Pulmonary artery endothelial cell (primary cell): ENCODE data around the gene RFC4. TPM values are rescaled to one million over a fixed set of nuclear protein-coding genes. Genes with fewer than 3 reads are reported as not detected.
A peak's percentile ranks its signal among the peaks of the same experiment; 100 is the strongest.
"Not testable (repeated sequence)": the region's sequence is repeated elsewhere in the genome, so short reads cannot be mapped to it uniquely, and the experiment has no call there.

ENCODE experiments used
- DNase-seq: peaks from one replicate; pipeline ENCODE4 v3.0.0-alpha.2; 2011; ENCODE audit warnings: low read depth, low spot score
- total RNA-seq: library from RNA; depleted of rRNA; stranded (reverse); fragments of >200 nt; gene quantifications from 2 replicates; pipeline ENCODE4 v1.2.3, GENCODE V29; 2014

RFC4 gene, protein sequence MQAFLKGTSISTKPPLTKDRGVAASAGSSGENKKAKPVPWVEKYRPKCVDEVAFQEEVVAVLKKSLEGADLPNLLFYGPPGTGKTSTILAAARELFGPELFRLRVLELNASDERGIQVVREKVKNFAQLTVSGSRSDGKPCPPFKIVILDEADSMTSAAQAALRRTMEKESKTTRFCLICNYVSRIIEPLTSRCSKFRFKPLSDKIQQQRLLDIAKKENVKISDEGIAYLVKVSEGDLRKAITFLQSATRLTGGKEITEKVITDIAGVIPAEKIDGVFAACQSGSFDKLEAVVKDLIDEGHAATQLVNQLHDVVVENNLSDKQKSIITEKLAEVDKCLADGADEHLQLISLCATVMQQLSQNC
- 26.0 and 36.9 TPM in 2 replicates for total RNA-seq

DNA sequence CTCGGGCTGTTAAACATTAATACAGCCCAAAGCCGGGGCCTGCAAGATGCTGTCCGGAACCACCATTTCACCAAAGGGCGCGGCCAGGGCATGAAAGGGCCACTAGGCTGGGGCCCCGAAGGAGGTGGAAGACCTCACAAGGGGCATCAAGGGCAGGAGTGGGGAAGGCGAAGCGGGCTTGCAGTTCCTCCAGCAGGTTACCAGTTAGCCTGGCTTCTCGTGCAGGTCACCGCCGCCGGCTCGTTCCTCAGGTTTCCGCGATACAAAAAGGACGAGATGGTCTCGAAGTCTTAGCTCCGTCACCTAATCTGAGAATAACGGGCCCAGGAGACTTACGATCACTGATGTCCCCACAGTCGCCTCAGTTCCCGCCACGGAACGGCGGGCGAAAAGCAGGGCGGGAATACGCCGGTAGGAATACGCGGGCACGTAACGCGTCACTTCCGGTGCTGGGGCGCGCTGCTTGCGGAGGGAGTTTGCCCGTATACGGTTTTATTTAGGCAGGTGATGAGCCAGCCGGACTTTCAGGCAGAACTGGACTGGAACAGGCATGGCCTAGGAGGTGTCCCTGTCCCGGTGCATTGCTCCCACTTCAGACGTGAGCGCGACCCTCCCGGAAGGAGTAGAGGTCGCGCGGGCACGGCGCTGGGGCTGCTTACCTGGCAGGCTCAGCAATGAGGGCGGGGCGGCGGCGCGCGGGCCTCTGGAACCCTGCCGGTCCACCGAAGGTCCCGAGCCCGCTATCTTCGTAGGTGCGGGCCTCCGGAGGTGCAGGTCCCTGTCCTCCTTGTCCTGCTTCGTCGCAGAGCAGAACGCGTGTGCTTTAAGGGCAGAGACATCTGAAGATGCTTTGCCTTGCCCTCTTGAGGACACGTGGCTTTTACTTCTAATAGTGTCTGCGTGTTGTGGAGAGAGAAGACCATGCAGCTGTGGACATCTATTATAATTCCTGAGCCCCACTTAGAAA lies at the start of gene RFC4:
RFC4 (minus strand) TSS at position 394 of the 967 bp plus-strand sequence. CDS start 1,769 bp downstream, outside the sequence.
- no peak for DNase-seq

DNA sequence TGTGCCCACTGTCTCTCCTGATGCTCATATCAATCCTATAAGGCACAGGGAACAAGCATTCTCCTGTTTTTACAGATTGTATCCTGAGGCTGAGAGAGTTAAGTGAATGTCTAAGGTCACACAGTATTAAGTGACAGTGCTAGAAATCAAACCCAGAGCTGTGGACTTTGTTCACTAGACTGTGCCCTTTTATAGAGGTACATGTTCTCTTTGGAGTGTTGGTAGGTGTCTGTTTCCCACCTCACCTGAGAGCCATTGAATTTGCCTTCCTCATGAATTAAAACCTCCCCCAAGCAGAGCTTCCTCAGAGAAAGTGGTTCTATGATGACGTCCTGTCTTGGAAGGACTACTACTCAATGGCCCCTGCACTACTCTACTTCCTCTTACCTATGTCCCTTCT lies 48.7 kb upstream of the RFC4 start:
- no peak for DNase-seq

DNA sequence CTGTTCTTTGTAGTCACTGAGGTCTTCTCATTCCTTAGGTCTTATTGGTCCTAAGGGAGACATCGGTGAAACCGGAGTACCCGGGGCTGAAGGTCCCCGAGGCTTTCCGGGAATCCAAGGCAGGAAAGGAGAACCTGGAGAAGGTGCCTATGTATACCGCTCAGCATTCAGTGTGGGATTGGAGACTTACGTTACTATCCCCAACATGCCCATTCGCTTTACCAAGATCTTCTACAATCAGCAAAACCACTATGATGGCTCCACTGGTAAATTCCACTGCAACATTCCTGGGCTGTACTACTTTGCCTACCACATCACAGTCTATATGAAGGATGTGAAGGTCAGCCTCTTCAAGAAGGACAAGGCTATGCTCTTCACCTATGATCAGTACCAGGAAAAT lies 47.9 kb upstream of the RFC4 start:
- no peak for DNase-seq

DNA sequence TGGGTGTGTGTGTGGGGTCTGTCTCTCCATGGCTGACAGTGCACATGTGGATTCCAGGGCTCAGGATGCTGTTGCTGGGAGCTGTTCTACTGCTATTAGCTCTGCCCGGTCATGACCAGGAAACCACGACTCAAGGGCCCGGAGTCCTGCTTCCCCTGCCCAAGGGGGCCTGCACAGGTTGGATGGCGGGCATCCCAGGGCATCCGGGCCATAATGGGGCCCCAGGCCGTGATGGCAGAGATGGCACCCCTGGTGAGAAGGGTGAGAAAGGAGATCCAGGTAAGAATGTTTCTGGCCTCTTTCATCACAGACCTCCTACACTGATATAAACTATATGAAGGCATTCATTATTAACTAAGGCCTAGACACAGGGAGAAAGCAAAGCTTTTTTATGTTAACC lies 46.7 kb upstream of the RFC4 start:
- no peak for DNase-seq

DNA sequence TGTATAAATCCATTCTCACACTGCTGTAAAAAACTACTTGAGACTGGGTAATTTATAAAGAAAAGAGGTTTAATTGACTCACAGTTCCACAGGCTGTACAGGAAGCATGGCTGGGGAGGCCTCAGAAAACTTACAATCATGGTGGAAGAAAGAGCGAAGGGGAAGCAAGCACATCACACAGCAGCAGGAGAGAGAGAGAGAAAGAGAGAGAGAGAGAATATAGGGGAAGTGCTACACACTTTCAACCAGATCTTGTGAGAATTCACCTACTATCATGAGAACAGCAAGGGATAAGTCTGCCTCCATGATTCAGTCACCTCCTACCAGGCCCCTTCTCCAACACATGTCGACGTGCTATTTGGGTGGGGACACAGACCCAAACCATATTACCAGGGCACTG lies 45.6 kb upstream of the RFC4 start:
- DNase-seq: not testable (repeated sequence)

DNA sequence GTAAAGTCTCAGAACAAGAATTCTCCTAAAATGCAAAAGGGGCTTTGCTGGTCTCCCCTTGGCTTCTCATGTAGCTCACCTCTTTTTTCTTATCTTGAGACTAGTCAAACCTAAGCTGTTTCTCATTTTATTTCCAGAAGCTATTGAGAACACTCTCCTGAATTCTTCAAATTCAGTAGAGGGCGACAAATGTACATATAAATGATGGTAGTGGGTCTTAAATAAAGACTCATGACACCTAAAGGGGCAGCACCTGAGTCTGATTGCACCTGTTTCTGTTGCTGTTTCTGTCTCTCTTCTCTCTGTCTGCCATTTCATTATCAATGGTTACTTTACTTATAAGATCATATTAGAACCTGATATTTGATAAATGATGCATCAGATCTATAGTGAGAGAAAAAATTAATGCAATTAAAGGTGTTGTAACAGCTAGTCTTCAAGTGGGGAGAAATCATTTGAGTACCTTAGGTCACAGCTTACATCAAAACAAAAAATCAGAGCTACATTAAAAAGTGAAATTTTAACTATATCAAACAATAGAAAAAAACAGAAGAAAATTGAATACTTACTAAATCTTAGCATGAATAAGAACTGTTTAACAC lies 43.2 kb upstream of the RFC4 start:
- no peak for DNase-seq

DNA sequence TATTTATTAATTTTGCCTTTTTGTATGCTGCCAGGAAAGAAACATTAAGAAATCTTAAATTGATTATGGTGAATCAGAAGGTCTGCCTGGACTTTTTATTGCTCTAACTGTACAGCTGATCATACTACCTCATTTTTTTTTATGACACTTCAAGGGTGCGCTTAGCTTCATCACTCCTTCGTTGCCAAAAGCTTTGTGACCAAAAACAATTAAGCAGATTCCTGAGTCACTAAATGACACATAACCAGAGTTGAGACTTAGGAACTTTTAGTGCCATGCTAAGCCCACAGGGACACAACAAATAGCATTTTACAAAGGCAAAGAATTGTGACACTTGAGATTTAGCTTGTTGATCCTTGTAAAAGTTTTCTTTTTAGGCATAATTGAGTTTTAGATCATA lies 41.2 kb upstream of the RFC4 start:
- no peak for DNase-seq

DNA sequence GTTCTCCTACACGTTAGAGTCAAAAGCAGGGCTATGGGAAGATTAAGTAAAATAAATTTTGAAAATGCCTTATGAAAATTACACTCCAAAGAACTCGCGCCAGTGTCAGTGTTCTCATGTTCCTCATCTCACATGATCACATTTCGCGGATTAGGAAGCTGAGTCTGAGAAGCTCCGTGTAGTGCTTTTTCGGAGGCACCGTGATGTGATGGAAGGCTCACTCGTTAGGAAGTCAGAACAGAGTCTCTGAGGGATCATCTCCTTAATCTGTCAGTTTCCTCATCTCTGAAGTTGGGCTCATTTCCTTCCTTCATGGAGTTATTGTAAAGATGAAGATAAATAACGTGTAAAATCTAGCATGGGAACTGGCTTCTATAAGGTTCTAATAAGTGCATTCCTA lies 39.5 kb upstream of the RFC4 start:
- DNase-seq: no peak

DNA sequence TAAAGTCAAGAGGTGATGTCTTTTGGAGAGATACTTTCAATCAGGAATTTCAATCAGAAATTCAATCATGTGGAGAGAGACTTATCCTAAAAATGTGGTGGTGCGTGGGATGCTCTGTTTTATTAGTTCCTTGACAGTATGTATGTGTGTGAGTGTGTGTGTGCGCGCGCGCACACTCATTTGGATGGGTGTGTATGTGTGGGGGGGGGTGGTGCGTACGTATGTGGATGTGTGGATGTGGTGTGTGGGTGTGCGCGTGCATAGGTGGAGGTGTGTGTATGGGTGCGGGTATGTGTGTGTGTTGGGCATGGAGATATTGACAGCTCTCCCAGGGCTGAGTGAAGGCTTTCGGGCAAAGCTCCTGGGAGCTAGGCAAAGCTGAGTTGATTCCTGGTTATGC lies 38.6 kb upstream of the RFC4 start:
- DNase-seq: no peak

DNA sequence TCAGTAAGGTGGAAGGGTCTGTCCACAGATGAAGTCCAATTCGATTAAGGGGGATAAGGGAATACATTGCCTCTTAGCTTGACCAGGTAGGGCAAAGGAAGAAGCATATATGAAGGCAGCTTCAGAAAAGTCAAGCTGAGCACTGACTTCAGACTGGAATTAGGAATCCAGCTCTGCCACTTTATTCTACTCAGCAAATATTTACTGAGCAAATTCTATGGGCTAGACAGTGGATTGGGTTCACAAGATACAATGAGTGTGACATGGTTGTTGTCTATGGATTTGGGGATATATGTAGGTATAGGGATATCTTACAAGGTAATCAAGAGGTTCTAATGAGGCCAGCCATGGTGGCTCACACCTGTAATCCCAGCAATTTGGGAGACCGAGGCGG lies 36.8 kb upstream of the RFC4 start:
- no peak for DNase-seq

DNA sequence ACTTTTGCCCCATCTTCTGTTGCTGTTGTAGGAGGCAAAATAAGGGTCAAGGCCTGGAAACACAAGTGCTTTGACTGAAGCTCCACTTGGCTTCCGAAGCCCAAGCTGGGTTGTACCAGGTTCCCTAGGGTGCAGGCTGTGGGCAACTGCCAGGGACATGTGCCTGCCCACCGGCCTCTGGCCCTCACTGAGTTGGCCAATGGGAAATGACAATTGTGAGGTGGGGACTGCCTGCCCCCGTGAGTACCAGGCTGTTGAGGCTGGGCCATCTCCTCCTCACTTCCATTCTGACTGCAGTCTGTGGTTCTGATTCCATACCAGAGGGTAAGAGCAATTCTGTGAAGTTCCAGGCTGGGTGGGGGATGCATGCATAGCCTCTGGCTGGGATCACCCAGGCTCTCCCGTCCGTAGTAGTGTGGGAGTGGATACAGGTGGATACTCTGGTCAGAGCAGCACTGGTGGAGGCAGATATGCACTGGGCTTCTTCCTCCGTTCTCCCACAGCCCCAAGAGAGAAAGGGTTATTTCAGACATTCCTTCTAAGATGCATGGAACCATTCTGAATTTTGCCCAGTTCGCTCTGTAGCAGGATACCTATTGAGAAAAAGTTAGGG lies 36.2 kb upstream of the RFC4 start, which contains the start of gene ADIPOQ:
ADIPOQ (plus strand) TSS at position 285 of the 613 bp plus-strand sequence. CDS start 10,349 bp downstream, outside the sequence.
- DNase-seq: no peak

DNA sequence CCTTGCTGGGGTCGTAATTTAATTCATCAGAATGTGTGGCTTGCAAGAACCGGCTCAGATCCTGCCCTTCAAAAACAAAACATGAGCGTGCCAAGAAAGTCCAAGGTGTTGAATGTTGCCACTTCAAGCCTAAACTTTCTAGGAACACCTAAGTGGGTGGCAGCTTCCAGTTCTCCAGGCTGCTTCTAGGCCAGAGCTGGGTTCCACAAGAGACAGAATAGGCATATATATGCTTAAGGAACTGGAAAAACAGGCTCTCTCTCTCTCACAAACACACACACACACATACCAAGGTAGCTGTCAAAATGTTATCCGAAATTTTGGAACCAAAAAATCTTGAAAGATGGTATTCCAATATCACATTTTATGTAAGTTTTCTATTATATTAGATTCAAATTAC lies 35.3 kb upstream of the RFC4 start:
- no peak for DNase-seq

DNA sequence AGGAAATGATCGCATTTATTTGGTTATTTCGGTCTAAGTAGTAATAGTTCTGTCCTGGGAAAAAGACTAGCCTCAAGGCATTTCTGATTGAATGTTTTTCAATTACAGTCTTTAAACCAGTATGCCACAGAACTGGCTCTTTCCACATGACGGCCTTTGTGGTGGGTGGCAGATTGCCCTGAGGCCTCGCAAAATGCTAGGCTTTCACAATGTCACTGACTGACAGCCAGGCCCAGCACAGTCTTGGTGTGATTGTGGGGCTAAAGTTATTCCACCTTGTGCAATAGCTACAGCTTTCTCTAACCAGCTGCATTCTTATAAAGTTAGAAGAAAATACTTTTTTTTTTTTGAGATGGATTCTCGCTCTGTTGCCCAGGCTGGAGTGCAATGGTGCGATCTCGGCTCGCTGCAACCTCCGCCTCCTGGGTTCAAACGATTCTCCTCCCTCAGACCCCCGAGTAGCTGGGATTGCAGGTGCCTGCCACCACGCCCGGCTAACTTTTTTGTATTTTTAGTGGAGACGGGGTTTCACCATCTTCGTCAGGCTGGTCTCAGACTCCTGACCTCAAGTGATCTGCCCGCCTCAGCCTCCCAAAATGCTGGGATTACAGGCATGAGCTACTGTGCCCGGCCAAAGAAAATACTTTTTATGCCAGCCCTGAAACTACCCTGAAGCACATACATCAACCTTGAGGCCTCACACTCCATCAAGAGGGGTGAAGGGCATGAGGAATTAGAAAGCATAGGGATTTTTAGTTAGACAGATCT lies 33.8 kb upstream of the RFC4 start:
- DNase-seq: no peak

DNA sequence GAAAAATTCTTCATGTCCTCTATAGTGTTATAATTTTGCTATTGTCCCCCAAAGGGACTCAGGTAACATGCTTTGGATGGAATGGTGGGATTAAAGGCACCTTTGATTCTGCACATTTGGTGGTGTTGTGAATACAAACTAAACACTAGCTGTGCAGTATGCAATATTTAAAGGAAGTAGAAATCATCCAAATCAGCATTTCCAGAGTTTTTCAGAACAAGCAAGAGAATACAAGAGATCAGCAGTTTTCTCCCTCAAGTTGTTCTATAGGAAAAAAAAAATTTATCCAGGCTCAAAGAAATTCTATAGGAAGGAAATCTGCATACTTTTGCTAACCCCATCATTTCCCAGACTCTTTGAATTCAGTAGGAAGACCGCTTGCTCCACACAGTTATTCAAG lies 26.0 kb upstream of the RFC4 start:
- DNase-seq: no peak

DNA sequence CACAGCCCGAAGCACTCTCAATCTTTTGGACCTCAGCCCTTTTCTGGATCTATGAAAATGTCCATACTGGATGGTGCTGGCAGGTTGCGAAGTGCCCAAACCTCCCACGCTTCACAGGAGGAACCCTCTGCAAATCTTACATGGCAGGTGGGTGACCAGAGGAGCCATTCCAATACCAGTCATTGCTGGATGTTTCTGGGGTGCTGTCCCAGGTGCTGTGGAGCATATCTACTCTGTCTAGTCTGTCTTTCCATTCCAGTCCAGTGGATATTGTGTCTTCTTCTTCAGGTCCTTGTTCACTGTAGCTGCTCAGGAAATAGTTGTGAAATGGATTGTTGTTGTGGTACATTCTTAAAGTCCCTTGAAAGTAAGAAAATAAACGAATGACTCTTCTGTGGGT lies 25.5 kb upstream of the RFC4 start:
- no peak for DNase-seq

DNA sequence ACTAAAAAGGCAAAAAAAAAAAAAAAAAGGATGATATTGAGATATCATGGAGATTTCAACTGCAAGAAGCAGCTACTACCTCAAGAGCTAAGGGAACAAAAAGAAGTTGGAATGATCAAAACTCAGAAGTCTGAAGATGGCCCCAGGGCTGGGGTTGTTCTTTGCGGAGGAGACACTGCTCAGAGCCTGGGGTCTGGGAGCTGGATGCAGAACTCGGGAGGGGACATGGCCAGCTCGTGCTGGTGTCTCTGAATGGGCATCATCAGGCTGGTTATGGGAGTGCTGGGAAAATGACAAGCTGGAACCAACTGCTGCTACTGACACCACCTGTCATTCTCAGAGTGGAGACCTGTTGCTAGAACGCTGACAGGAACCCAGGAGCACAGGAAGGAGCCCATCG lies 22.1 kb upstream of the RFC4 start:
- no peak for DNase-seq

DNA sequence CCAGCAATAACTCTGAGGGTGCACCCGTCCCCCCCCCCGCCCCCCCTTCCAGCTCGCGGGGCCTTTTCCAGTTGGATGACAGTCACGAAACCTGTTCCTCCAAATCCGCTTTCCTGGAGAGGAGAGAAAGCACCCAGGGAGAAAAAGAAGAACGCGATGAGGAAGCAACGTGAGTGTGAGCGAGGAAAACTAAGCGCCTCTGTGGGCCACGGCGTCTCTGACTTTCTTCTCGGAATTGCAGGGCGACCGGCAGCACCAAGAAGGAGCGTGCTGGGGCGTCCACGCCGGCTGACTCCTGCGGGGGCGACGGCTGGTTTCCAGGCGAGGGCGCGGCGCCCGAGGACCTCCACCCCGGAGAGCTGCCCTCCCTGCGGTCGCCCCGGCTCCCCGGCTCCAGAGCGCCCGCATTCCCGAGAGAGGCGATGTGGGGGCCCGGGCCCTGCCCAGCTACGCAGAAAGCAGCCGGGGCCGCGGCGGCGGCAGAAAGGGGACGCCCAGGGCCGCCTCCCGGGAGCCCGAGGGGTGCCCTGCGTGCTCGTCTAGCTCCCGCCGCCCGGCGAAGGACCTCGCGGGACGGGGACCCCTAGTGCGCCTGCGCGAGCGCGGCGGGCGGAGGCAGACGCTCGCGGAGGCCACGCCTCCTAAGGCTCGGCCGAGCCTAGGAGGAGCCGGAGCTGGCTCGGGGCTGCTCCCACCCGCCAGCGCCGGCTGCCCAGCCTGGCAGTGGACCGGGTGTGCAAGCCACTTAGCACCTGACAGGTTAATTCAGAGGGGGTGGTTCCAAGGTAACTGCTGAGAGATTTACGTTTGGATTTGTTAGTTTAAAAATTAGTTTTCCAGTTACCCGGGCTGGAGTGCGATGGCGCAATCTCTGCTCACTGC lies 20.9 kb upstream of the RFC4 start:
- DNase-seq: peak; percentile 26

DNA sequence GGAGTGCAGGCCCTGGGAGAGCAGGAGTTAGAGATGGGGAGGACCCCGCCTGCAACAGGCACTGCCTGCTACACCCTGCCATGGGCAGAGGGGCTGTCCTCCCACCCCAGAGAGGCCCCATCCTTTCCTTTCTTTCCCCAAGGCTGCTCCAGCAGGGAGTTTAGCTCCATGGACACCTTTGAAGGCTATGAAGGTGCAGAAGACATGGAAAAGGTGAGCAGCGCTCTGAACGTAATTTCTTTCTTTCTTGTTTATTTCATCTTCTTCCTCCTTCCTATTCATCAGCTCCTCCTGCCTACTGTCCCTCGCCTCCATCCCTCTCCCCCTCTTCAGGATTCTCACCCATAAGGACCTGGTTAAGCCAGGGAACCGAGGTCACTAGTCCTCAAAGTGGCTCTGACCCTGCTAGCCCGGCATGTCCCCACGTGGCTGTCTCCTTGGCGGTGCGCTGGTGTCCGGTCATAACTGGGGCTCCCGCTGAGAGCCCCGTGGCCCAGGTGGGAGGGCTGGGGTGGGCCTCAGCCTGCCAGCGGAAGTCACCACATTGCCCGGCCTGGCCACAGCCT lies 20.2 kb upstream of the RFC4 start:
- no peak for DNase-seq

DNA sequence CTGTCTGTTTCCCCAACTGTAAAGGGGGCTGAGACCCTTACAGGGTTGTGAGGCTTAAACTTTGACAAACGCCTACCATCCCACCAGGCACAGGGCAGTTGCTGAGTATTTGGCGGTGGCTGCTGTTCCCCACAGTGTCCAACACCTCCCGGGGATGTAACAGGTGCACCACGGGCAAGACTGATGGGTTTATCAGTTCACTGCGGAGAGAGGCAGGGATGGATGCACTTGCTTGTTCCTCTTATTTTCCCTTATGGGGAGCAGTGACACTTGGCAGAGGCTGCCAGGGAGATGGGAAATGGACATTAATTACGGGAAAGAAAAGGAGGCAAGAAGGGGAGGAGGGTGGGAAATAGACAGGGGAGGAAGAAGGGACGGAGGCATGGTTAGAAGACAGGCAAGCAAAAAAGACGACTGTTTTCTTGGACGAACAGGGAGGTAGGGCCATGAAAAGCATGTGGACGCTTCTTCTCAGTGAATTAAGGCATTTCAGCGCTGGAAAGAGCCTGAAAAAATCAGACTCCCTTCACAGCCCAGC lies 19.7 kb upstream of the RFC4 start:
- no peak for DNase-seq
